ENCODE data around the gene DBH. TPM values are rescaled to one million over a fixed set of nuclear protein-coding genes. Genes with fewer than 3 reads are reported as not detected.

Gene DBH
- total RNA-seq, 2 experiments from 2014 or later, result not detected

- H3K36me3 Mint-ChIP-seq, result peaks cover 1% of the 10 kb centered on the region
Measured at GRCh38 chr9:133599470-133600173, 36.5 kb upstream of the DBH start.

GRCh38 chr9:133600739-133601138, 35.4 kb upstream of the DBH start:
- peaks cover 12% of the 10 kb centered on the region for H3K9me3 Mint-ChIP-seq
- no peak overlapping the region for H3K27ac Mint-ChIP-seq
- H3K27me3 Mint-ChIP-seq, result no peaks in the 10 kb centered on the region
- H3K4me1 Mint-ChIP-seq, result peaks cover 9% of the 10 kb centered on the region
- no peak for DNase-seq
- no peak overlapping the region for H3K4me3 Mint-ChIP-seq
- peaks cover 1% of the 10 kb centered on the region for H3K36me3 Mint-ChIP-seq

More at GRCh38 chr9:133599470-133600173, 36.5 kb upstream of the DBH start:
- Mint-ChIP-seq H3K4me3 (no peak overlapping the region), H3K27ac (no peak overlapping the region), H3K27me3 (peaks cover under 1% of the 10 kb centered on the region), H3K4me1 (peaks cover 5% of the 10 kb centered on the region), H3K9me3 (peaks cover 12% of the 10 kb centered on the region)
- no peak for DNase-seq

- Mint-ChIP-seq H3K36me3 (peaks cover 1% of the 10 kb centered on the region), H3K9me3 (peaks cover 12% of the 10 kb centered on the region), H3K4me3 (no peak overlapping the region), H3K27me3 (peaks cover 5% of the 10 kb centered on the region), H3K27ac (no peak overlapping the region), H3K4me1 (peaks cover 9% of the 10 kb centered on the region)
- DNase-seq, result no peak
Measured at GRCh38 chr9:133601746-133602145, 34.4 kb upstream of the DBH start.

GRCh38 chr9:133602277-133602676, 33.9 kb upstream of the DBH start:
- Mint-ChIP-seq H3K27ac (no peak overlapping the region), H3K27me3 (peaks cover 7% of the 10 kb centered on the region), H3K36me3 (no peaks in the 10 kb centered on the region), H3K4me3 (no peak overlapping the region), H3K4me1 (peaks cover 9% of the 10 kb centered on the region), H3K9me3 (peaks cover 8% of the 10 kb centered on the region)
- no peak for DNase-seq

- H3K27me3 Mint-ChIP-seq, result peaks cover 18% of the 10 kb centered on the region
Measured at GRCh38 chr9:133603135-133603927, 32.8 kb upstream of the DBH start.

GRCh38 chr9:133604214-133604613, 31.9 kb upstream of the DBH start:
- Mint-ChIP-seq H3K4me3 (no peak overlapping the region), H3K27me3 (peaks cover 21% of the 10 kb centered on the region), H3K9me3 (no peaks in the 10 kb centered on the region), H3K4me1 (peaks cover 9% of the 10 kb centered on the region), H3K27ac (no peak overlapping the region), H3K36me3 (no peaks in the 10 kb centered on the region)
- DNase-seq, result peak; percentile 36

More at GRCh38 chr9:133603135-133603927, 32.8 kb upstream of the DBH start:
- DNase-seq, result no peak
- Mint-ChIP-seq H3K9me3 (no peaks in the 10 kb centered on the region), H3K36me3 (no peaks in the 10 kb centered on the region), H3K4me1 (peaks cover 9% of the 10 kb centered on the region), H3K27ac (no peak overlapping the region), H3K4me3 (no peak overlapping the region)

GRCh38 chr9:133604856-133605255, 31.3 kb upstream of the DBH start:
- Mint-ChIP-seq H3K27me3 (peaks cover 27% of the 10 kb centered on the region), H3K27ac (no peak overlapping the region), H3K36me3 (no peaks in the 10 kb centered on the region), H3K4me1 (peaks cover 9% of the 10 kb centered on the region), H3K9me3 (no peaks in the 10 kb centered on the region), H3K4me3 (no peak overlapping the region)
- peak; percentile 15 for DNase-seq

- peaks cover 32% of the 10 kb centered on the region for H3K27me3 Mint-ChIP-seq
- H3K9me3 Mint-ChIP-seq, result no peaks in the 10 kb centered on the region
- H3K4me3 Mint-ChIP-seq, result no peak overlapping the region
- H3K27ac Mint-ChIP-seq, result no peak overlapping the region
- H3K36me3 Mint-ChIP-seq, result no peaks in the 10 kb centered on the region
- no peak for DNase-seq
- H3K4me1 Mint-ChIP-seq, result peaks cover 9% of the 10 kb centered on the region
Measured at GRCh38 chr9:133605446-133605845, 30.7 kb upstream of the DBH start.

GRCh38 chr9:133605856-133606707, 30.1 kb upstream of the DBH start:
- no peaks in the 10 kb centered on the region for H3K9me3 Mint-ChIP-seq
- peaks cover 39% of the 10 kb centered on the region for H3K27me3 Mint-ChIP-seq
- DNase-seq, result no peak
- peaks cover 9% of the 10 kb centered on the region for H3K4me1 Mint-ChIP-seq
- H3K27ac Mint-ChIP-seq, result no peak overlapping the region
- H3K4me3 Mint-ChIP-seq, result no peak overlapping the region
- H3K36me3 Mint-ChIP-seq, result no peaks in the 10 kb centered on the region

GRCh38 chr9:133606708-133607025, 29.5 kb upstream of the DBH start:
- H3K36me3 Mint-ChIP-seq, result no peaks in the 10 kb centered on the region
- no peak overlapping the region for H3K4me3 Mint-ChIP-seq
- H3K27ac Mint-ChIP-seq, result no peak overlapping the region
- H3K9me3 Mint-ChIP-seq, result no peaks in the 10 kb centered on the region
- peaks cover 42% of the 10 kb centered on the region for H3K27me3 Mint-ChIP-seq
- no peak for DNase-seq
- peaks cover 9% of the 10 kb centered on the region for H3K4me1 Mint-ChIP-seq

- H3K27me3 Mint-ChIP-seq, result peaks cover 46% of the 10 kb centered on the region
Measured at GRCh38 chr9:133607381-133607780, 28.8 kb upstream of the DBH start.

GRCh38 chr9:133607976-133608375, 28.2 kb upstream of the DBH start:
- Mint-ChIP-seq H3K27ac (no peak overlapping the region), H3K4me1 (peaks cover 9% of the 10 kb centered on the region), H3K36me3 (no peaks in the 10 kb centered on the region), H3K27me3 (peaks cover 46% of the 10 kb centered on the region), H3K9me3 (no peaks in the 10 kb centered on the region), H3K4me3 (no peak overlapping the region)
- no peak for DNase-seq

More at GRCh38 chr9:133607381-133607780, 28.8 kb upstream of the DBH start:
- DNase-seq, result no peak
- H3K27ac Mint-ChIP-seq, result no peak overlapping the region
- no peak overlapping the region for H3K4me3 Mint-ChIP-seq
- H3K4me1 Mint-ChIP-seq, result peaks cover 9% of the 10 kb centered on the region
- H3K36me3 Mint-ChIP-seq, result no peaks in the 10 kb centered on the region
- H3K9me3 Mint-ChIP-seq, result no peaks in the 10 kb centered on the region

GRCh38 chr9:133608382-133608781, 27.8 kb upstream of the DBH start:
- Mint-ChIP-seq H3K4me3 (no peak overlapping the region), H3K4me1 (peaks cover 9% of the 10 kb centered on the region), H3K36me3 (no peaks in the 10 kb centered on the region), H3K27me3 (peaks cover 46% of the 10 kb centered on the region), H3K27ac (no peak overlapping the region), H3K9me3 (no peaks in the 10 kb centered on the region)
- no peak for DNase-seq

- Mint-ChIP-seq H3K27me3 (peaks cover 46% of the 10 kb centered on the region), H3K4me1 (peaks cover 9% of the 10 kb centered on the region)
Measured at GRCh38 chr9:133608889-133609288, 27.3 kb upstream of the DBH start.

More at GRCh38 chr9:133608889-133609288, 27.3 kb upstream of the DBH start:
- H3K27ac Mint-ChIP-seq, result no peak overlapping the region
- H3K36me3 Mint-ChIP-seq, result no peaks in the 10 kb centered on the region
- no peak overlapping the region for H3K4me3 Mint-ChIP-seq
- H3K9me3 Mint-ChIP-seq, result no peaks in the 10 kb centered on the region
- no peak for DNase-seq
